Activated T-helper 2 cell treated with anti-CD3 and anti-CD28 coated beads, Interferon-gamma antibody, Interleukin-2, Interleukin-4, amounts not matched to agents 10 μg/mL and 5 μg/mL and 100 μg/mL, durations not matched to agents 14 hours and 24 hours and 36 hours (primary cell): ENCODE measurements around the gene PARD3B. TPM values are rescaled to one million over a fixed set of nuclear protein-coding genes. Genes with fewer than 3 reads are reported as not detected.

Source experiments
- DNase-seq: peaks from one replicate; pipeline ENCODE4 v3.0.0; 2021; ENCODE audit warnings: low spot score
- H3K27ac Mint-ChIP-seq: one replicate; pipeline ENCODE4 v1.8.0; 2021; ENCODE audit warnings: mixed read lengths
- H3K27me3 Mint-ChIP-seq: one replicate; pipeline ENCODE4 v1.8.0; 2021; ENCODE audit warnings: low read depth, mixed read lengths
- H3K36me3 Mint-ChIP-seq: one replicate; pipeline ENCODE4 v1.8.0; 2021; ENCODE audit warnings: low read depth, mixed read lengths
- H3K4me1 Mint-ChIP-seq: one replicate; pipeline ENCODE4 v1.8.0; 2021; ENCODE audit warnings: low read depth, mixed read lengths
- H3K4me3 Mint-ChIP-seq: one replicate; pipeline ENCODE4 v1.8.0; 2021; ENCODE audit warnings: low read depth, mild to moderate bottlenecking, moderate library complexity, mixed read lengths
- H3K9me3 Mint-ChIP-seq: one replicate; pipeline ENCODE4 v1.8.0; 2021; ENCODE audit warnings: mixed read lengths
- intact Hi-C: fragments of 100-400 bp; cut with micrococcal nuclease; formaldehyde crosslinking; loops from one replicate; pipeline ENCODE4 v1.15.1; 2023
- total RNA-seq: library from RNA; stranded (reverse); gene quantifications from 2 replicates; pipeline ENCODE4 v1.2.3, GENCODE V29; 2022

PARD3B gene
- total RNA-seq, 1 donor from 2014 or later, result 0.39 TPM

GRCh38 chr2:205524656-205525055 is 979.4 kb downstream of the PARD3B start:
- Mint-ChIP-seq H3K27ac (no peak overlapping the region), H3K4me1 (peaks cover 4% of the 10 kb centered on the region), H3K27me3 (peaks cover 7% of the 10 kb centered on the region), H3K36me3 (no peaks in the 10 kb centered on the region), H3K4me3 (no peak overlapping the region), H3K9me3 (no peaks in the 10 kb centered on the region)
- no peak for DNase-seq
- intact Hi-C loops, result no loop called here

- peaks cover 2% of the 10 kb centered on the region for H3K4me1 Mint-ChIP-seq
- intact Hi-C loops, result no loop called here
- no peak overlapping the region for H3K27ac Mint-ChIP-seq
- no peaks in the 10 kb centered on the region for H3K9me3 Mint-ChIP-seq
- H3K27me3 Mint-ChIP-seq, result peaks cover 14% of the 10 kb centered on the region
- no peak overlapping the region for H3K4me3 Mint-ChIP-seq
- no peaks in the 10 kb centered on the region for H3K36me3 Mint-ChIP-seq
- no peak for DNase-seq
Measured at GRCh38 chr2:205527801-205528200, 982.5 kb downstream of the PARD3B start.

GRCh38 chr2:205531072-205531471 is 985.8 kb downstream of the PARD3B start:
- no peak for DNase-seq
- intact Hi-C loops, result no loop called here
- peaks cover 17% of the 10 kb centered on the region for H3K27me3 Mint-ChIP-seq
- H3K27ac Mint-ChIP-seq, result no peak overlapping the region
- no peak overlapping the region for H3K4me3 Mint-ChIP-seq
- H3K36me3 Mint-ChIP-seq, result no peaks in the 10 kb centered on the region
- no peaks in the 10 kb centered on the region for H3K9me3 Mint-ChIP-seq
- peaks cover 2% of the 10 kb centered on the region for H3K4me1 Mint-ChIP-seq

GRCh38 chr2:205531489-205532148 is 986.3 kb downstream of the PARD3B start:
- Mint-ChIP-seq H3K9me3 (no peaks in the 10 kb centered on the region), H3K4me1 (peaks cover 2% of the 10 kb centered on the region), H3K27ac (no peak overlapping the region), H3K36me3 (no peaks in the 10 kb centered on the region), H3K4me3 (no peak overlapping the region), H3K27me3 (peaks cover 17% of the 10 kb centered on the region)
- intact Hi-C loops, result no loop called here
- DNase-seq, result no peak

GRCh38 chr2:205535001-205535400 is 989.7 kb downstream of the PARD3B start:
- peaks cover 20% of the 10 kb centered on the region for H3K27me3 Mint-ChIP-seq
- H3K4me1 Mint-ChIP-seq, result peaks cover 6% of the 10 kb centered on the region
- H3K36me3 Mint-ChIP-seq, result no peaks in the 10 kb centered on the region
- H3K4me3 Mint-ChIP-seq, result no peak overlapping the region
- intact Hi-C loops, result no loop called here
- H3K9me3 Mint-ChIP-seq, result no peaks in the 10 kb centered on the region
- H3K27ac Mint-ChIP-seq, result no peak overlapping the region
- DNase-seq, result no peak

GRCh38 chr2:205539603-205540002 is 994.3 kb downstream of the PARD3B start:
- H3K36me3 Mint-ChIP-seq, result no peaks in the 10 kb centered on the region
- DNase-seq, result no peak
- intact Hi-C loops, result loop anchor here (5.0 kb wide), 1 partner anchor 143 kb away; the partner anchor contains the start of gene NRP2

DNA sequence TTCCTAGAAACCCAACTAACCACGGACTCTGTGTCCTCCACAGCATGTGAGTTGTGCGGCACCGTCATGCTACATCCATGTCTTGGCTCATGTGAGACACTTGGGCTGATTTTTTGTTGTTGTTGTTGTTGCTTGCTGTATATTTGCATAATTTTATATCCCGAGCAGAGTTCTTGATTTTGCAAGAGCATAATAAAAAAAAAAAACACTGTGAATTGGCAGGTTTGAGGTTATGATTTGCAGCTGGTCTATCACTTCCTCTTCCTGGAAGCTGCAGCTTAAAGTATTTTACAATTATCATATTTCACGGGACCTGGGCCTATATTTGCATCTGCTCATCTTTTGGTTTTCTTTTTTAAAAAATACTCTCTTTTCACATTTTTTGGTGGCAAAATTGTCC is 994.8 kb downstream of the PARD3B start:
- H3K27me3 Mint-ChIP-seq, result peaks cover 7% of the 10 kb centered on the region
- no peaks in the 10 kb centered on the region for H3K9me3 Mint-ChIP-seq
- H3K36me3 Mint-ChIP-seq, result no peaks in the 10 kb centered on the region
- no peak for DNase-seq
- peaks cover 28% of the 10 kb centered on the region for H3K4me1 Mint-ChIP-seq
- H3K4me3 Mint-ChIP-seq, result no peak overlapping the region
- no peak overlapping the region for H3K27ac Mint-ChIP-seq
- intact Hi-C loops, result loop anchor here (5.0 kb wide), 1 partner anchor 142 kb away; the partner anchor contains the start of gene NRP2

More at GRCh38 chr2:205539603-205540002, 994.3 kb downstream of the PARD3B start:
- Mint-ChIP-seq H3K9me3 (no peaks in the 10 kb centered on the region), H3K4me3 (no peak overlapping the region), H3K4me1 (peaks cover 28% of the 10 kb centered on the region), H3K27ac (no peak overlapping the region), H3K27me3 (peaks cover 9% of the 10 kb centered on the region)

- Mint-ChIP-seq H3K4me1 (peaks cover 30% of the 10 kb centered on the region), H3K27me3 (peaks cover 3% of the 10 kb centered on the region), H3K4me3 (no peak overlapping the region), H3K36me3 (no peaks in the 10 kb centered on the region), H3K9me3 (no peaks in the 10 kb centered on the region), H3K27ac (peak overlapping the region; percentile 66)
- DNase-seq, result no peak
- intact Hi-C loops, result loop anchor here (5.0 kb wide), 1 partner anchor 139 kb away; the partner anchor contains the start of gene NRP2
Measured at GRCh38 chr2:205543262-205543843, 998.1 kb downstream of the PARD3B start.

DNA sequence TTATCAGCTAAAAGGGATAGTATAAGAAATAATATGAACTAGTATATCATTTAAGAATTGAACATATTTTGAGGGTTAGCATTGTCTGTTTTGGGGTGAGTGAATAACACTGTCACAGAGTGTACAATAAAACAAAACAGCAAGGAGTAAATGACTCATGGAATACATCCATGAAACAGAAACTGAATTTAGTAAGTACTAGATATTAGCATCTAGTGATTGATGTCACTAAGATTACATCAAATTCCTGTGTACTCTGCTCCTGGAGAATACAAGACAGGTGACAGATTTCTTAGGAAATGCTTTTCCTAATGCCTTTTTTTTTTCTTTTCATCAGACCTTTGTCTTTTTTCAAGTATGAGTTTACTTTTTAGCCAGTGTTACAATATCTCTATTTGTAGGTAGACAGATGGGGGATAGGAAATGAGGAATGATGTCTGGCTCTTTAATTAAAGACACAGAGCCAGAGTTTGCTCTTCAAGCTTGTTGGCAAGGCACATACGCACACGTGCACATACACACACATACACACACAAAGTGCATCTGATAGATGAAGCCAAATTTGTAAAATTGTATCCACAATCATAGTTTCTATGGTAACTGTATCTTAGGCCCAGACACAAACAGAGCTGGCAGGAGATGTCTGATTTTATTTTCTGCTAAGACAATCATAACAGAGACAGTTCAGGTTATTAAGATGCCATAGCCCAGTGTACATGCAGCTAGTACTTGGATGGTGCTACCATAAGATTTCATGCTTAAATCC is 998.8 kb downstream of the PARD3B start:
- no peak for DNase-seq
- Mint-ChIP-seq H3K9me3 (no peaks in the 10 kb centered on the region), H3K36me3 (no peaks in the 10 kb centered on the region), H3K27ac (peak overlapping the region; percentile 66), H3K27me3 (peaks cover 4% of the 10 kb centered on the region), H3K4me1 (peaks cover 30% of the 10 kb centered on the region), H3K4me3 (no peak overlapping the region)
- intact Hi-C loops, result loop anchor here (2.0 to 5.0 kb wide), 2 partner anchors 69 to 138 kb away; partner anchors contain the start of gene NRP2

- Mint-ChIP-seq H3K27me3 (peaks cover 6% of the 10 kb centered on the region), H3K4me1 (peaks cover 18% of the 10 kb centered on the region), H3K4me3 (no peak overlapping the region), H3K36me3 (no peaks in the 10 kb centered on the region), H3K27ac (no peak overlapping the region), H3K9me3 (no peaks in the 10 kb centered on the region)
- DNase-seq, result no peak
- intact Hi-C loops, result loop anchor here (2.0 kb wide), 1 partner anchor 67 kb away; no protein-coding TSS in a partner anchor
Measured at GRCh38 chr2:205545971-205546816, 1000.9 kb downstream of the PARD3B start.

DNA sequence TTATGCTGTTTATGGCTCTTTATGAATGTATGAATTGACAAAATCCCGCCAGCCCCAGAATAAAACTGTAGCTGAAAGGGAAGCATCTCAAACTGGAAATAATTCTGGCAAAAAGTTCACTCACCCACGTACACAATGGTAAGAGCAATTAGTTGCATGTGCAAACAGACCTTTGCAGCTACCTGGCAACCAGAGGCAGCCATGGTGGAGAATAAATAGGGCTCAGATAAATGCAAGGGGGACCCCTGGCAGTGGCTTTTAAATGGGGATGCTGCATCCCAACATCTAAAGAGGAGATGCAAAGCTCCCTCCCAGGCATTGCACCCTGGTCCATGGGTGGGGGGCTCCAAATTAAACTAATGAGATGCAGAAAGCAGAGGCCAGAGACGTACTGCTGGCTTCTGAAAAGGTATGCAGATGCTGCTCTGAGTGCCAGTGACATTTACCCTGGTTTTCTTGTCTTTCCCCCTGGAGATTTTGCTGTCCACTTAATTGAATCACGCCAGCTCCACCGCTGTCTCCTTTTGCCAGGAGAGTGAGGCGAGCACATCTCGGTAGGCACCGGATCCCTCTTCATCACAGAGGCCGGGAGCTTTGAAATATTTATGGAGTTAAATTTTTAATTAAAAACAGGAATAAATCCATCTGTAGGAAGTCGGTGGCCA is 1010.4 kb downstream of the PARD3B start:
- Mint-ChIP-seq H3K4me3 (no peak overlapping the region), H3K27ac (no peak overlapping the region), H3K4me1 (no peaks in the 10 kb centered on the region), H3K36me3 (no peaks in the 10 kb centered on the region), H3K27me3 (peaks cover 21% of the 10 kb centered on the region), H3K9me3 (no peaks in the 10 kb centered on the region)
- no peak for DNase-seq
- intact Hi-C loops, result no loop called here

DNA sequence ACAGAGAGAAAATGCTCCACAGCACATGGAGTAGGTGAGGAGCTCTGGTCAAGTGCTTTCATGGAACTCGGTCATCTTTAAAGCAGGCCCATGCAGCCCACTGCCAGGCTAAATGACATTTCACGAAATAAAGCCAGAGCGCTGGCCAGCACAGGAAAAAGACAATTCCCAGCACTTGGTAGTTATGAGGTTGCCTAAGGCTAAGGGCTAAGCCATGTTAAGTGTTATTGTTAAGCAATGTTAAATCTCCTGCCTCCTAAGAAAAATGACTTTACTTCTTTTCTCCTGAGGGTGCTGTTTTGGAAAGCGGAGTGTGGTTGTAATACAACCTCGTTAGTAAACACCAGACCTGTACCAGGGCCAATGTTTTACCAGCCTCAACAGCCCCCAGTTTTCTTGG is 1011.1 kb downstream of the PARD3B start:
- intact Hi-C loops, result no loop called here
- no peak overlapping the region for H3K27ac Mint-ChIP-seq
- H3K4me3 Mint-ChIP-seq, result no peak overlapping the region

More for the DNA sequence above, 1011.1 kb downstream of the PARD3B start:
- peaks cover 25% of the 10 kb centered on the region for H3K27me3 Mint-ChIP-seq
- H3K36me3 Mint-ChIP-seq, result no peaks in the 10 kb centered on the region
- H3K4me1 Mint-ChIP-seq, result no peaks in the 10 kb centered on the region
- no peak for DNase-seq
- H3K9me3 Mint-ChIP-seq, result no peaks in the 10 kb centered on the region
